ENCODE data around the gene TNFRSF6B. TPM values are rescaled to one million over a fixed set of nuclear protein-coding genes. Genes with fewer than 3 reads are reported as not detected.

The TNFRSF6B gene
- total RNA-seq, 1 donor, result 2.9 TPM

DNA sequence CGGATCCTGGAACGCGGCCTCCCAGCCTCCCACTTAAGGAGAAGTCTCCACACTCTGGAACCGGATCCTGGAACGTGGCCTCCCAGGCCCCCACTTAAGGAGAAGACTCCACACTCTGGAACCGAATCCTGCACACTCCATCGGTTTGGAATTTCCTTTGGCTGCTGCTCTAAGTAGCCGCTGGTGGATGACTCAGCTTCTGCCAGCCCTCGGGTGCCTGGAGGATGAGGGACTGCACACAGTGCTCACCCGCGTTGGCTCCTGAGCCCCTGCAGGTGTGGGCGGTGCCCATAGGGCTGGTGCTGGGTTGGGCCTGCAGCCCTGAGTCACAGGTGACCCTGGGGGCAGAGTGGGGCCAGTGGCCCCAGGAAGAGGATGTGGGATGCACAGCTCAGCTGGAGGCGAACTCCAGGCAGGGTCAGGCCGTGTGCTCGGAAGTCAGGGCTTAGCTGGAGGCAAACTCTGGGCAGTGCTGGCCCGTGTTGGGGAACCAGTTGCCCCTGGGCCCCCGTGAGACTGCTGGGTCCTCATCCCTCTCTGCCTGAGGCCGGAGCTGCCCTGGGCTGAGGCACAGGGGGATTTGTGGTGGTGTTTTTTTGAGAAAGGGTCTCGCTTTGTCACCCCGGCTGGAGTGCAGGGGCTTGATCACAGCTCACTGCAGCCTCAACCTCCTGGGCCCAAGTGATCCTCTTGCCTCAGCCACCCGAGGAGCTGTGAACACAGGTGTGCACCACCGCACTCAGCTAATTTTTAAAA, 13.9 kb upstream of the TNFRSF6B start:
- H3K4me1 ChIP-seq (ENCODE audit: insufficient read depth, low read length), result peaks cover 20% of the 10 kb centered on the region
- peak overlapping the region; percentile 22 for H3K4me2 ChIP-seq (ENCODE audit: insufficient read depth, low read length)
- no peaks in the 10 kb centered on the region for H3K79me2 ChIP-seq (ENCODE audit: insufficient read depth, low read length)
- H2AFZ ChIP-seq (ENCODE audit: low read length), result no peak overlapping the region
- no peaks in the 10 kb centered on the region for H3K9me3 ChIP-seq (ENCODE audit: low read depth, low read length)
- H4K20me1 ChIP-seq (ENCODE audit: insufficient read depth, low read length), result no peaks in the 10 kb centered on the region
- TF ChIP-seq CTCF (IDR thresholded peaks at IDR 0.05; ENCODE audit: extremely low read depth, low read depth, low read length), result no peak
- peak; percentile 99 for DNase-seq (ENCODE audit: insufficient read length, low spot score, missing footprints)
- H3K36me3 ChIP-seq (ENCODE audit: insufficient read depth, low read length), result peaks cover 14% of the 10 kb centered on the region
- peak overlapping the region; percentile 75 for H3K27ac ChIP-seq (ENCODE audit: low read depth, low read length)
- H3K27me3 ChIP-seq (ENCODE audit: insufficient read depth, low read length), result no peaks in the 10 kb centered on the region
- H3K4me3 ChIP-seq (ENCODE audit: insufficient read depth, low read length), result peak overlapping the region; percentile 25

DNA sequence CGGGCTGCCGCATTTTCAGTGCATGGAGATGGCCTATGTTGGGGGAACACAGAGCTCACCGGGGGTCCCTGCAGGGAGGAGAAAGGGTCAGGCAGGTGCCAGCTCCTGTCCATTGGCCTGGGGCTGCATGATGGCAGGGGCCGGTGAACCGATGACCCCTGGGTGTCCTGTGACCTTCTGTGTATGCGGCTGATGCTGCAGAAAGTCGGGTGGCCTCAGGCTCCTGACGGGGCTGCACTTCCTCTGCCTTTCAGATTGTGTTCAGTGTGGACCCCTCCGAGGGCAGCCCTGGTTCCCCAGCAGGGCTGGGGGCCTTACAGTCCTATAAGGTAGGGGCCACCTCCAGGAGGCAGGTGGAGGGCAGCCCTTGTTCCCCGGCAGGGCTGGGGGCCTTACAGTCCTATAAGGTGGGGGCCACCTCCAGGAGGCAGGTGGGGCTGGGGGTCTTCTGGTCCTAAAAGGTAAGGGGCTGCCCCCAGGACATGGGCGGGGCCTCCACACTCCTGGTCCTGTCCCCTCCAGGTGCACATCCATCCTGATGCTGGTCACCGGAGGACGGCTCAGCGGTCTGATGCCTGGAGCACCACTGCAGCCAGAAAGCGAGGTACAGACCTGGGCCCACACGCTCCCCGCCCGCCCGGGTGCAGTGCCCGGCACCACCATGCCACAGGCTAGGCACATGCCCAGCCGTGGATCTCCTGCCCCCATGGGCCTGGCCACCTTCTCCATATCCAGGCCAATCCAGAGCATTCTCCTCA, 11.0 kb upstream of the TNFRSF6B start:
- Histone ChIP-seq H3K4me3 (ENCODE audit: insufficient read depth, low read length) (no peak overlapping the region), H4K20me1 (ENCODE audit: insufficient read depth, low read length) (no peaks in the 10 kb centered on the region), H3K4me2 (ENCODE audit: insufficient read depth, low read length) (no peak overlapping the region), H3K36me3 (ENCODE audit: insufficient read depth, low read length) (peaks cover 6% of the 10 kb centered on the region), H3K27ac (ENCODE audit: low read depth, low read length) (peak overlapping the region; percentile 79), H3K4me1 (ENCODE audit: insufficient read depth, low read length) (peaks cover 20% of the 10 kb centered on the region), H3K9me3 (ENCODE audit: low read depth, low read length) (no peaks in the 10 kb centered on the region), H3K27me3 (ENCODE audit: insufficient read depth, low read length) (no peaks in the 10 kb centered on the region), H3K79me2 (ENCODE audit: insufficient read depth, low read length) (no peaks in the 10 kb centered on the region), H2AFZ (ENCODE audit: low read length) (no peak overlapping the region)
- DNase-seq (ENCODE audit: insufficient read length, low spot score, missing footprints), result no peak
- no peak for TF ChIP-seq CTCF (IDR thresholded peaks at IDR 0.05; ENCODE audit: extremely low read depth, low read depth, low read length)

DNA sequence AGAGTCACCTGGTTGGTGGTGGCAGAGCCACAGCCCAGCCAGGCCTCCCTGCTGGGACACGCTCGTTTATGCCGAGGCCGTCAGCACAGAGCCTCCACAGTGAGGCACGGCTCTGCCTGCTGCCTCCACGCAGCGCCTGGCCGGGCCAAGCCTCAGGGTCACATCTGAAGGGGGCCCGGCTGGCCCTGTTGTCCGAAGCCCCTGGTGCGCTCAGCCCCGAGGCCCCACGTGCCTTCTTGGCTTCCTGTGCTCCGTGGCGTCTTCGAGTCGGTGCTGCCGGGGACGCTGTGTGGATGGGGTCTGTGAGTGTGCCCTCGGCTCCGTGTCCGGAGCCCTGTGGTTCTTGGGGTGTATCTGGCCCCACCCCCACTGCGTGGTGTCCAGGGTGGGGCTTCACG, 10.4 kb upstream of the TNFRSF6B start:
- H3K36me3 ChIP-seq (ENCODE audit: insufficient read depth, low read length), result peaks cover 6% of the 10 kb centered on the region
- no peak overlapping the region for H3K4me3 ChIP-seq (ENCODE audit: insufficient read depth, low read length)
- peaks cover 20% of the 10 kb centered on the region for H3K4me1 ChIP-seq (ENCODE audit: insufficient read depth, low read length)
- H3K9me3 ChIP-seq (ENCODE audit: low read depth, low read length), result no peaks in the 10 kb centered on the region
- DNase-seq (ENCODE audit: insufficient read length, low spot score, missing footprints), result no peak
- TF ChIP-seq CTCF (IDR thresholded peaks at IDR 0.05; ENCODE audit: extremely low read depth, low read depth, low read length), result no peak
- no peaks in the 10 kb centered on the region for H3K79me2 ChIP-seq (ENCODE audit: insufficient read depth, low read length)
- H4K20me1 ChIP-seq (ENCODE audit: insufficient read depth, low read length), result no peaks in the 10 kb centered on the region
- no peak overlapping the region for H2AFZ ChIP-seq (ENCODE audit: low read length)
- no peak overlapping the region for H3K4me2 ChIP-seq (ENCODE audit: insufficient read depth, low read length)
- H3K27ac ChIP-seq (ENCODE audit: low read depth, low read length), result peak overlapping the region; percentile 79
- H3K27me3 ChIP-seq (ENCODE audit: insufficient read depth, low read length), result no peaks in the 10 kb centered on the region
